GM06990 (cell line): ENCODE measurements around the gene CES4A.
"Not testable (repeated sequence)": the region's sequence is repeated elsewhere in the genome, so short reads cannot be mapped to it uniquely, and the experiment has no call there.

Experiments
- DNase-seq: peaks from one replicate; pipeline ENCODE4 v3.0.0-alpha.2; 2011; ENCODE audit not compliant: insufficient read length; ENCODE audit errors: extremely low read depth
- H3K27me3 ChIP-seq: replicated peaks from 2 replicates; pipeline ENCODE4 v1.6.0; 2011; ENCODE audit warnings: low read length; ENCODE audit not compliant: control insufficient read depth, insufficient read depth
- H3K36me3 ChIP-seq: 2 replicates; pipeline ENCODE4 v1.5.1; 2011; ENCODE audit warnings: low read length; ENCODE audit not compliant: control insufficient read depth, insufficient read depth
- H3K4me3 ChIP-seq: replicated peaks from 2 replicates; pipeline ENCODE4 v1.5.1; 2011; ENCODE audit warnings: low read depth, mild to moderate bottlenecking, control low read depth, low read length
- TF ChIP-seq, protein P1 (sequence below): IDR thresholded peaks from 2 replicates; pipeline ENCODE4 v1.5.1; 2011; ENCODE audit warnings: low read length, control low read depth, mild to moderate bottlenecking, inconsistent platforms; ENCODE audit not compliant: insufficient read depth, poor library complexity, severe bottlenecking

Gene CES4A

DNA sequence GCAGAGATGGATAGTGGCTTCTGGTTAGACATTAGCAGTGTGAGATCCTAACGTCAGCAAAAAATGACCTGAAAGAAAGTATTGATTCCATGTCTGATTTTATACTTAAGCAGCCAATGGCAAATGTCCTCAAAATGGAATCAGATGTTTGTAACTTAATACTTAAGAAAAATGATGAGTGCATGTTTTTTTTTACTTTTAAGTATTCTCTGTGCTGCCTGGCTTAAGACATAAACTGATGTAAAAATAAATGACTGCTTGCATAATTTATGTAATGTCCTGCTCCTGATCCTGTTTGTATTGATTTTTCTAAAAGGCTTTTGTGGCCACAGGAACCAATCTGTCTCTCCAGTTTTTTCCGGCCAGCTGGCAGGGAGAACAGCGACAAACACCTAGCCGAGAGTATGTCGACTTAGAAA, 47.9 kb downstream of the CES4A start:
- no peaks in the 10 kb centered on the region; the same call in 1 of the 2 replicates for H3K36me3 ChIP-seq
- DNase-seq = no peak
- TF ChIP-seq, protein P1, sequence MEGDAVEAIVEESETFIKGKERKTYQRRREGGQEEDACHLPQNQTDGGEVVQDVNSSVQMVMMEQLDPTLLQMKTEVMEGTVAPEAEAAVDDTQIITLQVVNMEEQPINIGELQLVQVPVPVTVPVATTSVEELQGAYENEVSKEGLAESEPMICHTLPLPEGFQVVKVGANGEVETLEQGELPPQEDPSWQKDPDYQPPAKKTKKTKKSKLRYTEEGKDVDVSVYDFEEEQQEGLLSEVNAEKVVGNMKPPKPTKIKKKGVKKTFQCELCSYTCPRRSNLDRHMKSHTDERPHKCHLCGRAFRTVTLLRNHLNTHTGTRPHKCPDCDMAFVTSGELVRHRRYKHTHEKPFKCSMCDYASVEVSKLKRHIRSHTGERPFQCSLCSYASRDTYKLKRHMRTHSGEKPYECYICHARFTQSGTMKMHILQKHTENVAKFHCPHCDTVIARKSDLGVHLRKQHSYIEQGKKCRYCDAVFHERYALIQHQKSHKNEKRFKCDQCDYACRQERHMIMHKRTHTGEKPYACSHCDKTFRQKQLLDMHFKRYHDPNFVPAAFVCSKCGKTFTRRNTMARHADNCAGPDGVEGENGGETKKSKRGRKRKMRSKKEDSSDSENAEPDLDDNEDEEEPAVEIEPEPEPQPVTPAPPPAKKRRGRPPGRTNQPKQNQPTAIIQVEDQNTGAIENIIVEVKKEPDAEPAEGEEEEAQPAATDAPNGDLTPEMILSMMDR = no peak
- H3K4me3 ChIP-seq = no peak overlapping the region
- no peaks in the 10 kb centered on the region for H3K27me3 ChIP-seq

- no peaks in the 10 kb centered on the region for H3K27me3 ChIP-seq
- no peak for DNase-seq
- no peak overlapping the region for H3K4me3 ChIP-seq
- TF ChIP-seq, protein P1 = no peak
- H3K36me3 ChIP-seq = peaks cover 1% of the 10 kb centered on the region; the same call in 1 of the 2 replicates
These were observed 51.1 kb downstream of the CES4A start for GRCh38 chr16:67039260-67040020.

DNA sequence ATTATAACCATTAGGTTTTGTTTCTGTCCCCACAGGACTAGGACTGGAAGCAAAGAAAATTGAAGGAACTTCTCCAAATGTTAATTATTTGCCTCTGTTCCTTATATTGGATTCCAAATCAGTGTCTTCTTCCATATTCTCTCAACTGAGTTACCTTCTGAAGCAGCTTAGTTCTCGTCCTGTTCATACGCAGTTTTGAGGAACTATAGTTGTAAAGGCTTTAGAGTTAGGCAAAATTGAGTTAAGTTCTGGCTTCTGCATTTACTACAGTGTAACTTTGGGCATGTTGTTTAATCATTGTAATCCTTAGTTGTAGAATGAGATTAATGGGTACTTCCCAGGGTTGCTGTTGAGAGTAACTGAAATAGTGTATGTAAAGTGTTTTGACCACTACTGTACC, 51.8 kb downstream of the CES4A start:
- no peak for DNase-seq
- peaks cover 1% of the 10 kb centered on the region; the same call in 1 of the 2 replicates for H3K36me3 ChIP-seq
- TF ChIP-seq, protein P1 = no peak

GRCh38 chr16:67040906-67041305, 52.5 kb downstream of the CES4A start:
- TF ChIP-seq, protein P1 = no peak
- peaks cover 1% of the 10 kb centered on the region; the same call in 1 of the 2 replicates for H3K36me3 ChIP-seq
- H3K27me3 ChIP-seq = no peaks in the 10 kb centered on the region
- H3K4me3 ChIP-seq = no peak overlapping the region
- DNase-seq = no peak

More for the DNA sequence above, 51.8 kb downstream of the CES4A start:
- no peak overlapping the region for H3K4me3 ChIP-seq
- H3K27me3 ChIP-seq = no peaks in the 10 kb centered on the region

DNA sequence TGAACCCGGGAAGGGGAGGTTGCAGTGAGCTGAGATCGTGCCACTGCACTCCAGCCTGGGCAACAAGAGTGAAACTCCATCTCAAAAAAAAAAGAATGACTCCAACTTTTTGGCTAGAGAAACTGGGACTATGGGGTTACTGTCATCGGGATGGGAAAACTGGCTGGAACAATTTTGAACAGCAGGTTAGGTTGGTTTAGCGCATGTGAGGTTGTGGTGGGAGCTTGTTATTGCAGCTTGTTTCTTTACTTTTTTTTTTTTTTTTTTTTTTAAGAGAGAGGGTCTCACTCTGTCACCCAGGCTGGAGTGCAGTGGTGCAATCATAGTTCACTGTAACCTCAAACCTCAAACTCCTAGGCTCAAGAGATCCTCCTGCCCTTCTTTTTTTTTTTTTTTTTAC, 53.1 kb downstream of the CES4A start:
- H3K4me3 ChIP-seq, H3K27me3 ChIP-seq, DNase-seq, H3K36me3 ChIP-seq: not testable (repeated sequence)

DNA sequence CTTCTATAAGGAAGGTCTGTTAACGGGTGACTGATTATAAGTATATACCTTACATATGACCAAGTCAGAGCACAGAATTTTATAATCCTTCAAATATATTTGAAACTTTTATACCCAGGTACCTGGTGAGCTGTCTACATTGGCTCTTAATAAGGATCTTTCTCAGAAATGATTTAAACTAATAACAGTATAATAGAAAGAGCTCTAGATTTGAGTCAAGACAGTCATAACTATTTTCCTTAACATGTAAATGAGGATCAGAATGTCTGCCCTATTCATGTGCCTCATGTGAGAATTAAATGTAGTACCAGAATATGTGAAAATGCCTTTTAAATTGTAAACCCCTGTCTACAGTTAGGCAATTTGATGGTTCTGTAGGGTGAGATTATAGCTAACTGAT, 55.0 kb downstream of the CES4A start:
- no peaks in the 10 kb centered on the region for H3K27me3 ChIP-seq

More for the DNA sequence above, 55.0 kb downstream of the CES4A start:
- DNase-seq = no peak
- TF ChIP-seq, protein P1 = no peak
- peaks cover 1% of the 10 kb centered on the region; the same call in 1 of the 2 replicates for H3K36me3 ChIP-seq
- no peak overlapping the region for H3K4me3 ChIP-seq
